Measurements from ENCODE around the gene PWWP2B.
"Not testable (repeated sequence)": the region's sequence is repeated elsewhere in the genome, so short reads cannot be mapped to it uniquely, and the experiment has no call there.

PWWP2B gene

GRCh38 chr10:132363921-132364593 is 32.9 kb upstream of the PWWP2B start:
- DNase-seq (ENCODE audit: low read depth), result peak; percentile 21

- DNase-seq (ENCODE audit: low read depth), result no peak
Measured at GRCh38 chr10:132364594-132364970, 32.4 kb upstream of the PWWP2B start.

- DNase-seq (ENCODE audit: low read depth), result no peak
Measured at GRCh38 chr10:132365102-132365501, 31.9 kb upstream of the PWWP2B start.

GRCh38 chr10:132366006-132366405 is 31.0 kb upstream of the PWWP2B start:
- no peak for DNase-seq (ENCODE audit: low read depth)

- no peak for DNase-seq (ENCODE audit: low read depth)
Measured at GRCh38 chr10:132366499-132366898, 30.5 kb upstream of the PWWP2B start.

- DNase-seq (ENCODE audit: low read depth), result no peak
Measured at GRCh38 chr10:132368391-132368790, 28.6 kb upstream of the PWWP2B start.

- peak; percentile 20 for DNase-seq (ENCODE audit: low read depth)
Measured at GRCh38 chr10:132368881-132369635, 27.9 kb upstream of the PWWP2B start.

GRCh38 chr10:132369636-132370185 is 27.3 kb upstream of the PWWP2B start:
- DNase-seq (ENCODE audit: low read depth), result no peak

GRCh38 chr10:132370426-132371340 is 26.3 kb upstream of the PWWP2B start:
- DNase-seq (ENCODE audit: low read depth), result no peak

GRCh38 chr10:132371641-132372081 is 25.3 kb upstream of the PWWP2B start:
- no peak for DNase-seq (ENCODE audit: low read depth)

GRCh38 chr10:132372516-132373095 is 24.4 kb upstream of the PWWP2B start:
- no peak for DNase-seq (ENCODE audit: low read depth)

- DNase-seq (ENCODE audit: low read depth), result no peak
Measured at GRCh38 chr10:132373241-132373955, 23.6 kb upstream of the PWWP2B start.

- no peak for DNase-seq (ENCODE audit: low read depth)
Measured at GRCh38 chr10:132374176-132374575, 22.8 kb upstream of the PWWP2B start.

GRCh38 chr10:132374612-132375011 is 22.4 kb upstream of the PWWP2B start:
- DNase-seq (ENCODE audit: low read depth), result no peak

- DNase-seq (ENCODE audit: low read depth), result no peak
Measured at GRCh38 chr10:132375116-132375794, 21.7 kb upstream of the PWWP2B start.

- no peak for DNase-seq (ENCODE audit: low read depth)
Measured at GRCh38 chr10:132375795-132376297, 21.2 kb upstream of the PWWP2B start.

GRCh38 chr10:132376394-132376851 is 20.6 kb upstream of the PWWP2B start:
- DNase-seq (ENCODE audit: low read depth), result no peak

- DNase-seq (ENCODE audit: low read depth), result no peak
Measured at GRCh38 chr10:132377326-132377725, 19.7 kb upstream of the PWWP2B start.

- DNase-seq (ENCODE audit: low read depth), result not testable (repeated sequence)
Measured at GRCh38 chr10:132379026-132379425, 18.0 kb upstream of the PWWP2B start.

- DNase-seq (ENCODE audit: low read depth), result not testable (repeated sequence)
Measured at GRCh38 chr10:132380986-132381385, 16.0 kb upstream of the PWWP2B start.

All from iris pigment epithelial cell (primary cell).